Skeletal muscle satellite cell (primary cell): ENCODE results near the gene SSX2IP.
"Not testable (repeated sequence)": the region's sequence is repeated elsewhere in the genome, so short reads cannot be mapped to it uniquely, and the experiment has no call there.

Experiments
- H3K27me3 ChIP-seq: 2 replicates; pipeline ENCODE4 v1.7.0; 2013; ENCODE audit warnings: low read length; ENCODE audit not compliant: control insufficient read depth, insufficient read depth
- H3K36me3 ChIP-seq: 2 replicates; pipeline ENCODE4 v1.7.0; 2013; ENCODE audit warnings: mild to moderate bottlenecking, control low read depth, low read length; ENCODE audit not compliant: insufficient read depth
- H3K4me1 ChIP-seq: 2 replicates; pipeline ENCODE4 v1.7.0; 2013; ENCODE audit warnings: low read length; ENCODE audit not compliant: control insufficient read depth, insufficient read depth
- H3K4me2 ChIP-seq: 2 replicates; pipeline ENCODE4 v1.7.0; 2013; ENCODE audit warnings: mild to moderate bottlenecking, low read length
- H3K4me3 ChIP-seq: 2 replicates; pipeline ENCODE4 v1.7.0; 2013; ENCODE audit warnings: low read length
- H3K9ac ChIP-seq: 2 replicates; pipeline ENCODE4 v1.7.0; 2013; ENCODE audit warnings: mild to moderate bottlenecking, low read depth, low read length, moderate library complexity
- H3K9me3 ChIP-seq: replicated peaks from 2 replicates; pipeline ENCODE4 v1.7.0; 2013; ENCODE audit warnings: mild to moderate bottlenecking, control low read depth, low read length

SSX2IP gene

DNA sequence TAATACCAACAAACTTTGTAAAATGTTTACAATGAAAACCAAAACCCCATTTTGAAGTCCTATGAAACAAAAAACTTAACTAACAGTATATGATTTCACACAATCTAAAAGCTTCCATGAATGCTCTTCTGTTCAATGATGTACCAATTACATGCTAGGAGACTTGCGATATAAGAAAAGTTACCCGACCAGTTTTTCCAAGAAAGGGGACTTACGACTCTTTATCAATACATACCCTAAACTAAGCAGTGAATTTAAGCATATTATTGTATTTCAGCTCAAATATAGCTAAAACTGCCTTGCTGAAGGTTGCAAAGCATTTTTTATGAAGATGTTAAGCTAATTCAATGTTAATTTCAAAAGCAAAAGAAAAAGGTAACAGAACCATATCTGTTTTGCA lies 15.6 kb downstream of the SSX2IP start:
- H3K9me3 ChIP-seq = no peaks in the 10 kb centered on the region
- H3K4me2 ChIP-seq = no peak overlapping the region
- H3K4me1 ChIP-seq = peaks cover 2% of the 10 kb centered on the region
- H3K27me3 ChIP-seq = no peaks in the 10 kb centered on the region
- H3K9ac ChIP-seq = no peak overlapping the region
- H3K4me3 ChIP-seq = no peak overlapping the region
- H3K36me3 ChIP-seq = no peaks in the 10 kb centered on the region

DNA sequence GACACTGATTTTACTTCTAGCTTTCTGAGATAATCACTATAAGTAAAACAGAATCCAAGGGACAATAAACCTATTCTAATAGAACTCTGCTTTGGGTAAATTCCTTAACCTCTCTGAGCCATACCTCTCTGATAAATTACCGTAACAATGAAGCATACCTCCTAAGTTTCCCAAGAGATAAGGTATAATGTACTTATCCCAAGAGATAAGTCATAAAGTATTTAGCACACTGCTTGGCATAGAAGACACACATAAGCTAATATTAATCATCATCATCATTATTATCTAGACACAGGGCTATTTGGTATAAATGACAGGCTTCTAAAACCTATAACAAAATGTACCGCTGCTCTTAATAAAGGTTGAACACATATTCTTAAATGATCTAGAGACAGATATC lies 16.2 kb downstream of the SSX2IP start:
- H3K27me3 ChIP-seq = no peaks in the 10 kb centered on the region
- H3K4me2 ChIP-seq = no peak overlapping the region
- H3K36me3 ChIP-seq = no peaks in the 10 kb centered on the region
- no peaks in the 10 kb centered on the region for H3K9me3 ChIP-seq
- H3K4me3 ChIP-seq = no peak overlapping the region
- H3K9ac ChIP-seq = no peak overlapping the region
- peaks cover 4% of the 10 kb centered on the region for H3K4me1 ChIP-seq

DNA sequence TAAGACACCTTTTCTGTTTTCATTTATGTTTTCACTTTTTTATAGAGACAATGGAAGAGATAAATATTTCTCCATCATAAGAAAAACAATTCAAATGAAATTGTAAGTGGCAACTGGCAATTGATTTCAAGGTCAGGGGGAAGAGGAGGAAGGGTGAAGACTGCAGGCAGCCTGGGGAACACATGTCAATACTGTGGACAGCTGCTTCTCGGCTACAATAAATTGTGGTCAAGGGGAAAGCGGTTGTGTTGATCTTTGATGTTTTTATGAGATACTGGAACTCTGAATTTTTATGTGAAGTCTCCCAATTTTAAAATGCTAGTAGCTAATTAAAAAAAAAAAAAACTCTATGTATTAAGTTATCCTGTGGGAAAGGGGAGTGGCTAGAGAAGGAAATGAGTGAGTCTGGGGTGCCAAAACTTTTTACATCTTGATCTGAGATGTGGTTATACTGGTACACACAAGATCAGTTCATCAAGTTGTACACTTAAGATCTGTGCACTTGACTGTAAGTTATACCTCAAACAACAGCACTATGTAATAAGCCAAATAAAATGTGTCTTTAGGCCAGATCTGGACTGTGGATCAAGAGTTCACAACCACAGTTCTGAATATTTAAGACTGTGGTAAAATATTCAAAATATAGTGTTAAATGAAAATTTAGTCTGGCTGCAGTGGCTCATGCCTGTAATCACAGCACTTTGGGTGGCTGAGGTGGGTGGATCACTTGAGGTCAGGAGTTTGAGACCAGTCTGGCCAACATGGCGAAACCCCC lies 18.0 kb downstream of the SSX2IP start:
- Histone ChIP-seq H3K9me3 (no peaks in the 10 kb centered on the region), H3K4me1 (peaks cover 4% of the 10 kb centered on the region), H3K4me2 (no peak overlapping the region), H3K4me3 (no peak overlapping the region), H3K36me3 (no peaks in the 10 kb centered on the region), H3K9ac (no peak overlapping the region), H3K27me3 (no peaks in the 10 kb centered on the region)

DNA sequence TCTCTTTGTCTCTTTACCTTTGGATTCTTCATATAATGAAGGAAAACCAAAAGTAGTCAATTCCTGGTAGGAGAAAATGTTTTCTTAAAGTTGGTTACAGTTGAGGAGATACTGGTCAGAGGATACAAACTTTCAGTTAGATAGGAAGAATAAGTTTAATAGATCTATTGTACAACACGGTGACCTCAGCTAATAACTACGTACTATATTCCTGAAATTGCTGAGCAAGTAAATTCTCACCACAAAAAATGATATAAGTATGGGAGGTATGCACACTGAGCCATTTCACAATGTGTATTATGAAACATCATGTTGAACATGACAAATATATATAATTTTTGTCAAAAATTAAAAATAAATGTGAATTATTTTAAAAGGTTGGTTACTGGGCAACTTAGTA lies 20.4 kb downstream of the SSX2IP start:
- H3K27me3 ChIP-seq = no peaks in the 10 kb centered on the region
- no peaks in the 10 kb centered on the region for H3K9me3 ChIP-seq
- H3K4me3 ChIP-seq = no peak overlapping the region
- H3K9ac ChIP-seq = no peak overlapping the region
- peaks cover 17% of the 10 kb centered on the region for H3K4me1 ChIP-seq
- H3K36me3 ChIP-seq = no peaks in the 10 kb centered on the region
- H3K4me2 ChIP-seq = no peak overlapping the region

DNA sequence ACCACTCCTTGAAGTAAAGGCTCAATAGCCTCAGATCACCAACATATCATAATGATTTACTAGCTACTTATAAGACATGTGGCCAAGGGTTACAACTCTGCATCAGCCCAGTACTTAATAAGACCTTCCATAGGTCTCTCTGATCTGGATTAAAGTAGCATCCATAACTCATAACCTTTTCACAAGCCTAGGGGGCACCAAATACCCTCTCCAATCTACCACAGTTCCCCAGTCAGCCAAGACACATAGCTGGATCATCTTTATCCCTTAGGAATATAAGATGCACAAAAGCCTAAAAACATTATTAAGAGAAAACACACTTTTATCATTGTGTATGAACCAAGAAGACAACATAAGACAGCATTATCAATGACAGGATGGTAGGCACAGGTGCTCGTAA lies 22.1 kb downstream of the SSX2IP start:
- H3K9me3 ChIP-seq = no peaks in the 10 kb centered on the region
- H3K4me2 ChIP-seq = no peak overlapping the region

GRCh38 chr1:84665703-84666317 lies 24.5 kb downstream of the SSX2IP start:
- Histone ChIP-seq H3K9me3 (no peaks in the 10 kb centered on the region), H3K4me3 (no peak overlapping the region), H3K4me1 (peaks cover 17% of the 10 kb centered on the region), H3K9ac (no peak overlapping the region), H3K4me2 (no peak overlapping the region), H3K27me3 (no peaks in the 10 kb centered on the region), H3K36me3 (no peaks in the 10 kb centered on the region)

More for the DNA sequence above, 22.1 kb downstream of the SSX2IP start:
- Histone ChIP-seq H3K27me3 (no peaks in the 10 kb centered on the region), H3K4me1 (peaks cover 17% of the 10 kb centered on the region), H3K36me3 (no peaks in the 10 kb centered on the region), H3K4me3 (no peak overlapping the region), H3K9ac (no peak overlapping the region)

GRCh38 chr1:84653130-84653677 lies 37.1 kb downstream of the SSX2IP start:
- H3K4me2 ChIP-seq = no peak overlapping the region
- no peak overlapping the region for H3K4me3 ChIP-seq
- H3K27me3 ChIP-seq = no peaks in the 10 kb centered on the region
- no peak overlapping the region for H3K9ac ChIP-seq
- peaks cover 11% of the 10 kb centered on the region for H3K36me3 ChIP-seq
- H3K4me1 ChIP-seq = no peaks in the 10 kb centered on the region
- H3K9me3 ChIP-seq = no peaks in the 10 kb centered on the region

GRCh38 chr1:84644472-84644871 lies 45.8 kb downstream of the SSX2IP start:
- peaks cover 4% of the 10 kb centered on the region for H3K36me3 ChIP-seq
- H3K9me3 ChIP-seq = no peaks in the 10 kb centered on the region
- no peak overlapping the region for H3K4me2 ChIP-seq
- no peaks in the 10 kb centered on the region for H3K4me1 ChIP-seq
- H3K9ac ChIP-seq = no peak overlapping the region
- no peak overlapping the region for H3K4me3 ChIP-seq
- no peaks in the 10 kb centered on the region for H3K27me3 ChIP-seq

GRCh38 chr1:84643183-84643582 lies 47.1 kb downstream of the SSX2IP start:
- H3K4me1 ChIP-seq = no peaks in the 10 kb centered on the region
- no peak overlapping the region for H3K4me2 ChIP-seq
- H3K4me3 ChIP-seq = no peak overlapping the region
- no peaks in the 10 kb centered on the region for H3K9me3 ChIP-seq
- H3K9ac ChIP-seq = no peak overlapping the region
- H3K36me3 ChIP-seq = no peaks in the 10 kb centered on the region
- no peaks in the 10 kb centered on the region for H3K27me3 ChIP-seq

- H3K9ac ChIP-seq = no peak overlapping the region
- H3K4me1 ChIP-seq = no peaks in the 10 kb centered on the region
- H3K9me3 ChIP-seq = no peaks in the 10 kb centered on the region
- no peak overlapping the region for H3K4me3 ChIP-seq
- no peaks in the 10 kb centered on the region for H3K27me3 ChIP-seq
- no peaks in the 10 kb centered on the region for H3K36me3 ChIP-seq
- H3K4me2 ChIP-seq = no peak overlapping the region
Measured at GRCh38 chr1:84642774-84643173, 47.5 kb downstream of the SSX2IP start.

GRCh38 chr1:84639731-84640130 lies 50.5 kb downstream of the SSX2IP start:
- not testable (repeated sequence) for H3K4me2 ChIP-seq, H3K9ac ChIP-seq, H3K9me3 ChIP-seq, H3K36me3 ChIP-seq, H3K27me3 ChIP-seq, H3K4me1 ChIP-seq, H3K4me3 ChIP-seq

DNA sequence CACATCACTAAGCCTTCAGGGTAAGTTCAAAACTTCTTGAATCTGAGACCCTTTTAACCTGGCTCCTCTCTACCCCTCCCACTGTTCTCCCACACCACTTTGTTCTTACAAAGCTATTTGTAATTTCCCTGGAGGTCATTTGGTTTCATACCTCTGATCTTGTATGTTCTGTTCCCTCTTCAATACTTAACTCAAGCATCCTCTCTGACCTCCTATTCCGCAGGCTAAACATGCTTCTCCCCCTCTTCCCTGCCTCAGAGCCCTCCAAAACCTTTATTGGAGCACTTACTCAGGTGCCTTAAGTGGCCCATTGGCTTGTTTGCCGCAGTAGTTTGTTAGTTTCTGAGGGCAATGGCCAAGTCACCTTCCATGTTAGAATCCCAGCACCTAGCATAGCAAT lies 54.8 kb downstream of the SSX2IP start:
- no peaks in the 10 kb centered on the region for H3K27me3 ChIP-seq
- no peaks in the 10 kb centered on the region for H3K36me3 ChIP-seq
- peaks cover 13% of the 10 kb centered on the region for H3K4me1 ChIP-seq
- no peaks in the 10 kb centered on the region for H3K9me3 ChIP-seq
- H3K4me3 ChIP-seq = no peak overlapping the region
- H3K9ac ChIP-seq = no peak overlapping the region
- no peak overlapping the region for H3K4me2 ChIP-seq
